Retinal pigment epithelial cell (primary cell): ENCODE results near the gene SLC35G4.

Source experiments
- DNase-seq: peaks from one replicate; pipeline ENCODE4 v3.0.0-alpha.2; 2010; ENCODE audit warnings: low read depth
- H3K4me3 ChIP-seq: 2 replicates; pipeline ENCODE4 v1.5.1; 2011; ENCODE audit warnings: mild to moderate bottlenecking, low read length, control low read depth, moderate library complexity
- TF ChIP-seq, protein P1 (sequence below): conservative IDR thresholded peaks from 2 replicates; pipeline ENCODE4 v1.5.1; 2011; ENCODE audit warnings: low read depth, low read length, control low read depth, inconsistent platforms

Gene SLC35G4

DNA sequence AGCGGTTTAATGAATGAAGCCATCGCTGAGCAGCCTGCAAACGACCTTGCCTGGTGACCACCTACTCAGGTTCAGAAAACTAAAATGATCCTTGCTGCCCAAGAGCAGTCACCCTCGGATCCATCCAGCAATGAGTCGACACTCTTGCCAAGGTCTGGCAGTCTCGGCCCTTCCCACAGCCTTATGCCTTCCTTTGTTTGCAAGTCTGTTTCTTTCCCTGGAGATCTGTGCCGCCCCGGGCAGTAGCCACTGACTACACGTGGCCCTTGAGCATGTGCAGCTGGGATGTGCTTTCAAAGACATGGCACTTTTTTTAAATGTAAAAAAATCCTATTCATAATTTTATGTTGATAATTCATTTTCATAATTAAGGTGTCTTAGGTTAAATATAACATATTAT lies 37.2 kb upstream of the SLC35G4 start:
- no peak for DNase-seq
- TF ChIP-seq, protein P1, sequence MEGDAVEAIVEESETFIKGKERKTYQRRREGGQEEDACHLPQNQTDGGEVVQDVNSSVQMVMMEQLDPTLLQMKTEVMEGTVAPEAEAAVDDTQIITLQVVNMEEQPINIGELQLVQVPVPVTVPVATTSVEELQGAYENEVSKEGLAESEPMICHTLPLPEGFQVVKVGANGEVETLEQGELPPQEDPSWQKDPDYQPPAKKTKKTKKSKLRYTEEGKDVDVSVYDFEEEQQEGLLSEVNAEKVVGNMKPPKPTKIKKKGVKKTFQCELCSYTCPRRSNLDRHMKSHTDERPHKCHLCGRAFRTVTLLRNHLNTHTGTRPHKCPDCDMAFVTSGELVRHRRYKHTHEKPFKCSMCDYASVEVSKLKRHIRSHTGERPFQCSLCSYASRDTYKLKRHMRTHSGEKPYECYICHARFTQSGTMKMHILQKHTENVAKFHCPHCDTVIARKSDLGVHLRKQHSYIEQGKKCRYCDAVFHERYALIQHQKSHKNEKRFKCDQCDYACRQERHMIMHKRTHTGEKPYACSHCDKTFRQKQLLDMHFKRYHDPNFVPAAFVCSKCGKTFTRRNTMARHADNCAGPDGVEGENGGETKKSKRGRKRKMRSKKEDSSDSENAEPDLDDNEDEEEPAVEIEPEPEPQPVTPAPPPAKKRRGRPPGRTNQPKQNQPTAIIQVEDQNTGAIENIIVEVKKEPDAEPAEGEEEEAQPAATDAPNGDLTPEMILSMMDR: no peak
- no peak overlapping the region for H3K4me3 ChIP-seq

DNA sequence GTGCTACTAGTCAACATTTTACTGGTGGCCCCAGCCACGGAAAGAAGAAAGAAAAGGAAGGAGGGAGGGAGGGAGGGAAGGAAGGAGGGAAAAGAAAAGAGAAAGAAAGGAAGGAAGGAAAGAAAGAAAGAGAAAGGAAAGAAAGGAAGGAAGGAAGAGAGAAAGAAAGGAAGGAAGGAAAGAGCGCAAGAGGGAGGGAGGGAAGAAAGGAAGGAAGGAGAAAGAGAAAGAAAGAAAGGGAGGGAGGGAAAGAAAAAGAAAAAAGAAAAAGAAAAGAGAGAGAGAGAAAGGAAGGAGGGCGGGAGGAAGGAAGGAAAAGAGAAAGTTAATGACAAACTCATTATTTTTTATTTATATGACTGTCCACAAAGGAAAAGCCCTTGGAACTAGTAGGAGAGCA lies 34.9 kb upstream of the SLC35G4 start:
- H3K4me3 ChIP-seq: no peak overlapping the region
- DNase-seq: no peak
- TF ChIP-seq, protein P1: no peak

DNA sequence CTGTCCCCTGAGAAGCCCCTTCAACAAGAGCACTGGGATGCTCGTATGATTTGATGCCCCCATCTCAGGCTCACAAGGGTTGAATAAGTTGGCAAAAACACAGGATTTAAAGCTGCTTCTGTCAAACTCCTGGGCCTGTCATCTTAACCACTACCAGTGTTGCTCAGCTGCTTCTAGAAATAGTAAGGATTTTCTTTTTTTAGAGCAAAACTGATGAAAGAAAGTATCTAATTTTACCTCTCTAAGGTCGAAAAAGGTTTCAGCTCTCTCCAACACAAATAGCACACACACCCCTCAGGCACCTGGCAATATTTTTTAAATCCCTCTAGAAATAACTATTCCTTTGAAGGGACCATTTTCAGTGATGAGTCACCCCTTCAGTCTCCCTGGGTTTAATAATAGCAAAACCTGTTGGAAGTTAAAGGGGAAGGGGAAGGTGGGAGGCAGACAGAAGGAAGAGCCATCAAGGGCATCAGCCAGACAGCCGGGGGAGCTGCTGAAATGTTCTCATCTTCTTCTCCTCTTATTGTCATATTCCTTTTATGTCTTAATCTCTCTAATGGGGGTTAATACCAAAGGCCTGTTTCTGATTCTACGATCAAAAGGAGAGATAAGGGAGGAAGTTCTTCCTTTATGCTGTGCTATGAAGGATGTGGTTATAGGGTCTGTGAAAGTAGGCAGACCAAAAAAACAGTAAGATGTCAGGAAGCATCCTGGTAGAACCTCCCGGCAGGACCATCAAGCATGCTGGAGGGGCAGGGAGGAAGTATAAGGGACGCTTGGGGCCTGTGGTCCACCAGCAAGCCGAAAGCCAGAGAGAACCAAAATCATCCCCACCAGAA lies 31.9 kb upstream of the SLC35G4 start:
- TF ChIP-seq, protein P1: no peak
- H3K4me3 ChIP-seq: no peak overlapping the region
- no peak for DNase-seq

DNA sequence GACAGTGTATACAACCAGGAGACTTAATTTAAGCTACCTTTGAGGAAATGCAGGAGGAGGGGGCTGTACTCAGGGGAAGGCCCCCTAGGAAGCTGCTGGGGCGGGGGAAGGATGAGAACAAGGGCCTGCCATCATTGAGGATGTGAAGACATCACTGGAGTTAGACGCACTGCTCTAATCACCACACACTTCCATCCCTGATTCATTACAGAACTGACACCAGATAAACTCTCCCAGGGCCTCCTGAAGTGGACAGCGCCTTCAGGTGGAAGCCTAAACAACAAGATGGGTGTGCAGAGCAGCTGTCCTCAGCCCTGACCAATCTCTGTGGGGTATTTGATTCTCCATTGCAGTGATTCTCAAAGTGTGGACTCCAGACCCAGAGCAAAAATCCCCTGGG lies 30.6 kb upstream of the SLC35G4 start:
- TF ChIP-seq, protein P1: no peak
- DNase-seq: no peak

DNA sequence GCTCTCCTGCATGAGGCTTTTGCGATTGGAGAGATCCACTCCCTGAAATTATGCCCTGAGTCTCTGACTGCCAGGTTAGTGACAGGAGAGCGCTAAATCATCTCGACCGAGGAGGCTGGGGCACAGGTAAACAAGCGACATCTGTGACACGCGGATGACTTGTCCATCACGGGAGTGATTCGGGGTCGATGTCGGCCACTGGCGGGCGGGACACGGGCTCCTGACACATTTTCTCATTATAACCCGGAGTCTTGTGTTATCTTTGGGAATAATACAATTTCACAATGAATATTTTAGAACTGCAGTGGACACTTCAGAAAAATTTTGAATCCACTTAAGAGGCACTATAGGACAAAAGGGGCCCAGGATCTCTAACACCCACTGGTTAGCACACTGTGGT lies 29.5 kb upstream of the SLC35G4 start:
- no peak for DNase-seq
- TF ChIP-seq, protein P1: no peak
- no peak overlapping the region for H3K4me3 ChIP-seq

More for the DNA sequence above, 30.6 kb upstream of the SLC35G4 start:
- no peak overlapping the region for H3K4me3 ChIP-seq

DNA sequence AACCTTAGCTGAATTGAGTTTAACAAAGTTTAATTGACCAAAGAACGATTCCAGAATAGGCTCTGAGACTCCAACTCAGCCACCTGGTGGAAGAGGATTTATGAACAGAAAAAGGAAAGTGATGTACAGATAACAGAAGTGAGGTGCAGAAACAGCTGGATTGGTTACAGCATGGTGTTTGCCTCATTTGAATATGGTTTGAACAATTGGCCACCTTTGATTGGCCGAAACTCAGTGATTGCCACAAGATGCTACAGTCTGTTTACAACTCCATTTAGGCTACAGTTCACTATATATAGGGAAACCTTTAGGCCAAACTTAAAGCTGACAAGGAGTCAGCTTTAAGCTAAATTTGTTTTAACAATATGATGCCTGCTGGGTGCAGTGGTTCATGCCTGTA lies 28.1 kb upstream of the SLC35G4 start:
- DNase-seq: no peak
- TF ChIP-seq, protein P1: no peak

DNA sequence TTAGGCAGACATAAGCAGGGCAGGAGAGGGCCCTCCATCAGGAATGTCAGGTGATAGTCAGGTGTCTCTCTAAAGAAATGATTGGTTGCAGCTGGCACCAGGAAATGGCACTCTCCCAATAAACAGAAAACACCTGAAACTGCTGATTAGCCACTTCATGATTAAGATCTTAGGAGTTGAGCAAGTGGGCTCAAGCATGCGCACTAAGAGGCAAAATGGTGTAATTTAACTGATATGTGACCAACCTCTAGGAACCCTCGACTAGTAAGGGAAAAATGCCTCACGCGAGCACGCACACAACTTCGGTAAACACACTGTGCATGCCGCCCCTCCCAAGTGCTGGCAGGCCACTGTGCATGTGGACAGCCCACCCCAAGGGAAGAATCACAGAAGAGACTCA lies 23.8 kb upstream of the SLC35G4 start:
- no peak for DNase-seq
- TF ChIP-seq, protein P1: no peak

More for the DNA sequence above, 28.1 kb upstream of the SLC35G4 start:
- no peak overlapping the region for H3K4me3 ChIP-seq

More for the DNA sequence above, 23.8 kb upstream of the SLC35G4 start:
- H3K4me3 ChIP-seq: no peak overlapping the region
